ENCODE data around the gene LPP. TPM values are rescaled to one million over a fixed set of nuclear protein-coding genes. Genes with fewer than 3 reads are reported as not detected.
A peak's percentile ranks its signal among the peaks of the same experiment; 100 is the strongest.
"Not testable (repeated sequence)": the region's sequence is repeated elsewhere in the genome, so short reads cannot be mapped to it uniquely, and the experiment has no call there.

LPP gene
- total RNA-seq, 1 donor from 2014 or later: 23.0 TPM

DNA sequence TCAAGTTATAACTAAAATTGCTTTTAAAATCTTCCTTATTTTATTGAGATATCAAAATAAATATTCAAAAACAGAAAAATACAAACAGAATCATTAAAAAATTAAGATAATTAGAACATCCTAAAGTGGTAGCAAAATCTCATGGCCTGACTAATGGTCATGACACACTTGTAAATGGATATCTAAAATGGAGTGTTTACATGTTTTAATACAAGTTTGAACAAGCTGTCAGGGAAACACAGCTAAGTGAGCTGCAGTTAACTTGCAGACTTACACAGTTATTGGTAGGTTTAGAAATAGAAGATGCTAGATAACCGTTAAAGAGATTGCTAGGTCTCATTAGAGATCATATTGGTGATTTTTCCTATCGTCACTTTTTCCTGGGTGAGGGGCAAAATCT, 242.3 kb downstream of the LPP start:
- DNase-seq (ENCODE audit: low read depth in 2 of 2): no peak

DNA sequence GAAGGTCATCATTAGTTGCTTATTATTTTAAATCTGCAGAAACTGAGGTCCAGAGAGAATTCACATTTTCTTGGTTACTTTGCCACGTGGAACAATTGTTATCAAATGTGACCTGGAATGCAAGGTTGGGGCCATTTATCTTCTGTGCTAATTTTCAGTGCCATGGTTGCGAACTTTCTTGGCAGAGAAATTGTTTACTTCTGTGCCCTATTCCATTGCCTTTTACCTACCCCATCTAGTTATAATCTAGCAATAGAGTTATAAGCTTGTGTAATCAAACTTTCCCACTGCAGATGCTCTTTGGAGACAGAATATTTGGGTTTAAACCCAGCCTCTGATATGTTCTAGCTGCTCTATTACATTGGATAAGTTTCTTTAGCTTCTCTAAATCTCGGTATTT, 242.9 kb downstream of the LPP start:
- no peak for DNase-seq (ENCODE audit: low read depth in 2 of 2)

DNA sequence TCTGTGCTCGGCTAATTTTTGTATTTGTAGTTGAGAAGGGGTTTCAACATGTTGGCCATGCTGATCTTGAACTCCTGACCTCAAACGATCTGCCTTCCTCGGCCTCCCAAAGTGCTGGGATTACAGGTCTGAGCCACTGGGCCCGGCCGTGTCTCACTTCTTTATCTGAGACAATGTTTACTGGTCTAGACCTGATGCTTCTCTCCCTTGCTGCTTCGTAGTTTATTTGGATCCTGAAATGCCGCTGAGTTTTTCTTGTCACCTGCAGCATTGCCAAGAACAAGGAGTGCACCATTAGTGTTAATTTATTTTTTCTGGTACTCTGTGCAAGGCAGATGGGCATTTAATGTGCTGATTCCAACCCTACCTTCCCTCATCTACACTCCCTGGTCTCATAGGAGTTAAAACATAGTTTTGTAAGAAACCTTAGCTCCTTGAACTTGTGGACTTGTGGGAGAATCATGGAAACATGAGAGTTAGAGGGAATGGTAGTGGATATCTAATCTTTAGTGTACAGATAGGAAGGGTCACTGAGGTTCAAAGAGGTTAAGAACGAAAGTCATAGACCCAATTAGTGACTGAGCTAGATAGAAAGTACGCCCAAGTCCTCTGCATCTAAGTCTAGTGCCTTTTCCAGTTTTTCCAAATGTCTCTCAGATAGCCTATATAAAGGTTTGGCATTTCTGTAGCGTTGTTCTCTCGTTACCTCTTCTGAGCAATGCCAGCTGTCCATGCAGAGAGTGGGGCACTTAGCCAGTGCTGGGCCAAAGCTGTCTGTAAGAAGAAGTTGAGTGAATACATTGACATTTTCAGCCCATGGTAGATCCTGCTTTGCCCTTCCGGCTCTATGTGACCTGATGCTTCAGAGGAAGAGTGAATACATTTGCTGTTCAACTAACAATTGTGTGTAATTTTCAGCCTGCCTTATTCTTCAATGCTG, 244.1 kb downstream of the LPP start:
- DNase-seq (ENCODE audit: low read depth in 2 of 2): no peak

DNA sequence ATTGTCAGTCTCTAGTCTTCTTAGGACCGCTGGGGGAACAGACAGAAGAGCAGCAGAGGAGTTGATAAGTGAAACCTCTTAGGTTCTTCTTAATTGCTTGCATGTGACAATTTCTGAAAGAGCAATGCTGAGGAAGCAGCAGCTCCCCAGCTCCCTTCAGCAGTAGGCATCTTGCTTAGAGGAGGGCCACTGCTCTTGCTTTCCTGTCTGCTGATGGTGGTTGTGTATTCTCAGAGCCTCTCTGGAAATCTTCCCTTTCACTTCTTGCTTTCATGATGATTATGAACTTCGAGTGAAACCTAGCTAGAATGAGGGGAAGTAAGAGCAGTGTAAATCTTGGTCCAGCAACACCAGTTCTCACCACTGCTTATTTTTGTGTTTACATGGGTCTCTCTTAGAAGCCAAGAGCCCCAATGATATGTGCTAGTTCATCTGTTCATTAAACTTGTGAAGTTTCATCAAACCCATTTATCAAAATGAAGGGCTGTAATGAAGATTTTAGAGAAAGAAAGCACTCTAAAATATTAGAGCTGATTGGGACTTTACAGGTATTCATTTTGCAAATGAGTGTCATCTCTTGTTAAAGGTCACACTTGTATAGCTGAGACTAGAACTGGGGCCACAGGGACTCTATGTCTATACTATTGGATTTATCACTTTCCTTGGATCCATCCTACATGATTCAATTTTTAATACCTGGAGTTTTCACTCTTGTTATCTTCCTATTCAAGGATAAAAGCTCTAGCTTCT, 246.7 kb downstream of the LPP start:
- no peak for DNase-seq (ENCODE audit: low read depth in 2 of 2)

DNA sequence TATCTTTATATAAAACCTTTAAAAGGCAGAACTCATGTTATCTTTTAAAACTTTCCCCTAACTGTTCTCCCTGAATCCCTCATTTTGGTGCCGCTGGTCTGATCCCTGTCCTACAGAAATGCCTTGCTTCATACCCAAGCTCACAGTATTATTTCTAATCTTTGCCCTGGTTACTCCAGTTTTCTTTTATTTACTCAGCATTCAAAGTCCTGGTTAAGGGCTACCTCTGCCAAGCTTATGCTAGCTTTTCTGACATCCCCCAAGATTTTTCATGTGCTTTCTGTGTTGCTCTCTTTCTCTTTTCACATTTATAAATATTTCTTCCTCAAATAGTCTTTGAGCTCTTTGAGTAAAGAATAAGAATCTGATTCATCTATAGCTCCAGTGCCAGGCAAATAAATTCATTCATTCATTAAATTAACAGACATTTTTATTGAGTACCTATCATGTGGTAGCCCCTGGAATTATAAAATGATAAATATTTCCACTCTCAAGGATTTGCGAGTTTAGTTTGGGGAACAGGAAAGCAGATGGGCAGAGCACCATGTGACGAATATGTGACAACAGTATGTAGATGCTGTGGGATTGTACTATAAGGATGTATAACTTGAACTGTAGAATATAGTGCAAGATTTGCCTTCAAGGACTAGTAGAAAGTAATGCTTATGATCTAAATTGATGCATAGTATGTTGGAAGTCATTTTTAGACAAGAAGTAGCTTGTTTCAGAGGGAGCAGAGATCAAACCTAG, 247.5 kb downstream of the LPP start:
- DNase-seq (ENCODE audit: low read depth in 2 of 2): no peak

DNA sequence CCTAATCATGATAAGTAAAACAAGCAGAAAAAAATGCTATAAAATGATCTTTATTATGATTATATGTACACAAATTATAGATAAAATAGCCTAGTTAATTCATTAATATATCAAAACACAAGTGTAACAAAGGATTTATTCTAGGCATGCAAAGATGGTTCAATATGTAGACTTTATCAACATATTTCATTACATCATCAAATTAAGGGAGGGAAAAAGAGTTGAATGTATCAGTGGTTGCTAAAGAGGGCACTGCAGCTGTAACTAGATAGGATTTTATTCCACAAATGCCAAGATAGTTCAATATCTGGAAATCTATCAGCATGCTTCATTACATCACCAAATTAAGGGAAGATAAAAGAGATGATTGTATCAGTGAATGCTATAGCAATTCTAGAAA, 248.3 kb downstream of the LPP start:
- DNase-seq (ENCODE audit: low read depth in 2 of 2): no peak

DNA sequence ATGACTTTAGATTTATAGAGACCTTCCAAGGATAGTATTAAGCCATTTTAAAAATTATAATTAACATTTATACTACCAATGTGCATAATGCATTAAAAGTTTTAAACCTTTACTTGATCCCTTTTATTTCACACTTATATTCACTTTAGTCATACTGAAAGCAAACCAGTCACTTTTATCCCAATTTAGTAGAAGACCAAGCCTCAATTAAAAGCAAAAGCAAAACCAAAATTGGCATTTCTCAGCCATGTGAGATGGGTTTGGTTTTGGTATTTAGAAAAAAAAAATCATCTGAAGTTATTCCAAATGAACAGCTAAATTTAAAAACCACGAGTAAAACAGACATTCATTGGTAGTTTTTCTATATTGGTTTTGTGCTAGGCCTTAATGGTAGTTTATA, 249.4 kb downstream of the LPP start:
- no peak for DNase-seq (ENCODE audit: low read depth in 2 of 2)

DNA sequence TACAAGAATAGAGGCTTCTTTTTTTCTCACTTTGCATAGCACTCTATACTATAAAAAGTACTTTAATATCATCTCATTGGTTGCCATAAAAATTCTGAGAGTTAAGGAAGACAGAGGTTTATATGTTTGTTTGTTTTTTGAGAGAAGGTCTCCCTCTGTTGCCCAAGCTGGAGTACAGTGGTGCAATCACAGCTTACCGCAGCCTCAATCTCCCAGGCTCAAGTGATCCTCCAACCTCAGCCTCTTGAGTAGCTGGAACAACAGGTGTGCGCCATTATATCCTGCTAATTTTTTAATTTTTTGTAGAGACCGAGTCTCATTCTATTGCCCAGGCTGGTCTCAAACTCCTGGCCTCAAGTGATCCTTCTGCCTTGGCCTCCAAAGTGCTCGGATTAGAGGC, 250.2 kb downstream of the LPP start:
- no peak for DNase-seq (ENCODE audit: low read depth in 2 of 2)

DNA sequence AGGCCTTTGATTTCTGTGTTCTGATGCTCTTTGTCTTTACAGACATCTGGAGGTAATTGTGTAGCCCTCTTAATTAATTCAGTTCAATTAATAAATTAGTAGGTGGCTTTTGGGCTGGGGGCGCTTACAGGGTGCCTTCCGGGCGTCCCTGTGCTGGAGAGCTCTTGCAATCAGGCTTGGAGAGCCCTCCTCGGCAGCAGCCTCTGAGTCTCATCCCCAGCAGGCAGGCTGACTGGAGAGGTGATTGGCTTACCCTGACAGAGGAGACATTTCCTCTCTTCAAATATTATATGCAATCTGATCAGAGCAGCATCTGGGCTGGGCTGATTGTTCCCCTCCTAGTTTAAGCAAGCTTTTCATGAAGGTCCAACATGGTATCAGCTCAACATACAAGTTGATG, 250.7 kb downstream of the LPP start:
- DNase-seq (ENCODE audit: low read depth in 2 of 2): no peak

DNA sequence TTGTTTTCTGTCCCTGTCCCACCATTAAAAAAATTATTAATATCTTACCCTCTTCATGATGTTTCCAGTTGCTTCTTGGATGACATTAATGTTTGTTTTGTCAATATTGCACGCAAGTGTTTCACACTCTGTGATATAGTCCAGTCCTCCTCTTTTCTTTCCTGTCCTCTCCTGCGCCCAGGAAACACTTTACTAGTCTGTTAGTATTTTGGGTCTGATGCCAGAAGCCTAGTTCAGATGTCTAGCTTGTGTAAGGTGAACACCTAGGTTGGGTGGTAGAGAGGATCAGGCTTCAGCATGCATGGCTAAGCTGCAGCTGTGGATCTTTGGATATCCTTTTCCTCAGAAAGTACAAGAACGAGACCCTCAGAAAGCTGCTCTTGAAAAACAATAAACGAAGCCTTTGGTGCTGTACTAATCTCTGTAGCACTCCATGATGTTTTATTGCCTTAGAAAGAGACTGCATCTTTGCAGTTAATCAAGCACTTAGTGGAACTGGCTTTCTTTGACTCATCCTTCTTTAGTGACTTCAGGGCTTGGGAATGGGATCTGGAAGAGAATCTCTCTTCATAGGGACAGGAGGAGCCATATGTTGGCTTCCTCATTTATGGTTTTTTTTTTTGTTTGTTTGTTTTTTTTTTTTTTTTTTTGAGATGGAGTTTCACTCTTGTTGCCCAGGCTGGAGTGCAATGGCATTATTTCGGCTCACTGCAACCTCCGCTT, 253.4 kb downstream of the LPP start:
- no peak for DNase-seq (ENCODE audit: low read depth in 2 of 2)

DNA sequence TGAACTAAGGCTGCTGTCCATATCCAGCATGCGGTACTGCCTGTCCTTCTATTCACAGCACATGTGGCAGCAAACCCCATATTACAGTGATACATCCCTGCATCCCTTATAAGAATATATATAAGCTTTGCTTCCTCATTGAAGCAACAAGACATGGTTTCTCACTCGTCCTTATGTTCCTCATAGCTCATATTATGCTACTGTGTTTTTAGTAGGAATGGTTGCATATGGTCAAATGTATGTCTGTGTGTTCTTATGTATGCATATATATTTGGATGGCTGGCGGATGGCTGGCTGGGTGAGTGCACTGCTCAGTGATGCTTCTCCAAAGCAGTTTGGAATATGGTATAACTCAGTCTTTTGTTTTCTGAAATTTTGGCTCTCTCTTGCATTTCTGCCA, 254.9 kb downstream of the LPP start:
- no peak for DNase-seq (ENCODE audit: low read depth in 2 of 2)

DNA sequence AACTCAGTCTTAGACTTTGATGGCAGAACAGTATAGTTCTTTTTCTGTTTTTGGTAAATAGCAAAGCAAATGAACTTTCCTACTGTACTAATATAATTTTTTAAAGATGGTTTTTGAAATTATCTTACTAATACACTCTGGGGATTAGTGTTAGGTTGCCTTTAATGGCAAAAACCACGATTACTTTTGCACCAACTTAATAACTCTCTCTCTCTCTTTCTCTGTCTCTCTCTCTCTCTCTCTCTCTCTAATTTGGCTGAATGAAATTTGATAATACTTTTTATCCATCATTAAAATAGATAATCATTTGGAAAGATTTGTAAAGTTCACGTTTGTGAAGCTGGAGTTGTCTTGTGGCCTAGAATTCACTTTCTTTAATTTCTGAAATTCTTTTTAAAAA, 257.8 kb downstream of the LPP start:
- no peak for DNase-seq (ENCODE audit: low read depth in 2 of 2)

DNA sequence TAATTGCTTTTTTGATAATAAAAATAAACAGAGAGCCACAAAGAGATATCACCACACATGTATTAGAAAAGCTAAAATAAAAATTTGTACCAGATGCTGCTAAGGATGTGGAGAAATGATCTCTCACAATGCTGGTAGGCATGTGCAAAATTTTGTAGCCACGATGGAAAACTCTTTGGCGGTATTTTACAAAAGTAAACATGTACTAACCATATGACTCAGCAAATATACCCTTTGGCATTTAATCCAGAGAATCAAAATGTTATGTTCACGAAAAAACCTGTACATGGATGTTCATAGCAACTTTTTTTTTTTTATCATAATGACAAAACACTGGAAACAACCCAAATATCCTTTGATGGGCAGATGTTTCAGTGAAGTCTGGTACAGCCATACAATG, 261.2 kb downstream of the LPP start:
- DNase-seq (ENCODE audit: low read depth in 2 of 2): peak in 1 of 2 donors; percentile 42

DNA sequence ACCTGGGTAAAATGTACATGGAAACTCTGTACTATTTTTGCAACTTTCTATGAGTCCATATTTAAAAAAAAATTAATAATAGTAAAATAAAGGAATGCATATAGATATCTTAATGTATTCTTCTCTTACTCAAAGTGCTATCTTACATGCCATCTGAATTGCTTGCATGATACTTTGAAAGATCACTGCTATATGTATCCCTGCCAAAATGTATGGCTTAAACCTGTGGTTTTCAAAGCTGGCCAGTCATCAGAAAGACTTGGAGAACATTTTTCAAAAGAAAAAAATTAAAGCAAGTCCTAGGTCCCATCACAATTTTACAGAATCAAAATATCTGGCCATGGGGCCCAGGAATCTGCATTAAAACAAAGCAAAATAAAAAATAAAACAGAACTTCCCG, 262.1 kb downstream of the LPP start:
- no peak for DNase-seq (ENCODE audit: low read depth in 2 of 2)

DNA sequence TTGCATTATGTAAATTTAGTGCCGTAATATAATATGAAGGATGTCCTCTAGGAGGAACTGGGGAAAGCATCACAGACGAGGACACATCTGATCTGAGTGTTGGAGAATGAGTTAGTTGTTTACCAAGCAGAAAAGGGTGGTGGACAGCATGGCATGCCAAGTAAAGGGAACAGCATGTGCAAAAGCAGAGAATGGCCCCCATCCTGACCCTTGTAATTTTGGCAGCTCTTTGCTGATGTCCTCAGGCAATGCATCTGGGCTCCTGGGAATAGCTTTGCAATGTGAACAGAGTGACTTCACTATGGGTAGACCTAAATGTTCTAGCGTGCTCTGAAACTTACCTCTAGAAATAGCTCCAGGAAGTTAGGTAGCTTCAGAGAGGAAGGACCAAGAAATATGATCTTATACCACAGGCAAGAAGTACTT, 263.3 kb downstream of the LPP start:
- no peak for DNase-seq (ENCODE audit: low read depth in 2 of 2)

DNA sequence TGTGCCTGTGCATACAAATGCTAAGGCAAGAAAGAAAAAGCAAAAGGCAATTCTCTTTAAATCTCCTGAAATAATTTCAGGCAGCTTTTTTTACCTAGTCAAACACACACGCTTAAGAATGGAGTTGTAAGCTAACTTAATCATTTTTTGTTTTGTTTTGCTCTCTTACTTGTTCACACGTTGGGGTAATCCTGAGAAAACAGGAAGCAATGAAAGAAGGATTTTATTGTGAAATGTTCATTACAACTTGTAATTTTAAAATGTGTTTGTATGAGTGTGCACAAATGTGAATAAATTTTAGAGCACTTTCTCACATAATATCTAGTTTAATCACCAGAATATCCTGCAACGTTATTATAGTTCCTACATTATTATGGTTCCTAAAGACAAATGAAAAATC, 263.8 kb downstream of the LPP start:
- DNase-seq (ENCODE audit: low read depth in 2 of 2): no peak

DNA sequence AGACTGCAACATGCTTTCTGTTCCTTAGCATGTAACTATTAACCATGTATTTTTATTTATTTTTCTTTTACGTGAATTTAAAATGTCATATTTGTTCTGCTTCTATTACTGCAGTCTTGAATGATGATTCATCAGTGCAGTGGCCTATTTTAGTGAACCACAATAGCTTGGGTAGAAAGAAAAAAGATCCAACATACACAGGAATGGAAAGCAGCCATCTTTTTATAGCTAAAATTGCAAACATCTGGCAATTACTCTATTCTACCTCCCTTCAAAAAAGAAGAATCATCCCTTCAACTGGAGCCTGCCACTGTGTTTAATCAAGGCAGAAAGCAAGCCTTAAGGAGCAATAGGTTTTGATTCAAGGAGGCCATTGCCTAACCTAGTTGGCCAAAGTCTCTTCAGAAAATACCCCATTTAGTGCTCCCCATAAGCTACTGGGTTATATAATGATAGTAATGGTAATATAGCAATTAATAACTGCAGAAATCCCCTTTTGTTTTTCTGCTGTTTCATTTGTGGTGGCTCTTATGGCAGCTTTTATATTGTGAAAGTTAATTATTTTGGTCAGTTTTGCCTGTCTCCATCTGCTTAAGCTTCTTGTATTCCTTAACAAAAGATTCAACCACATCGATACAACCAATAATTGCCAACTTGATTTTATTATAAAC, 267.3 kb downstream of the LPP start:
- peak; percentile 46 to 60 for DNase-seq (ENCODE audit: low read depth in 2 of 2)

DNA sequence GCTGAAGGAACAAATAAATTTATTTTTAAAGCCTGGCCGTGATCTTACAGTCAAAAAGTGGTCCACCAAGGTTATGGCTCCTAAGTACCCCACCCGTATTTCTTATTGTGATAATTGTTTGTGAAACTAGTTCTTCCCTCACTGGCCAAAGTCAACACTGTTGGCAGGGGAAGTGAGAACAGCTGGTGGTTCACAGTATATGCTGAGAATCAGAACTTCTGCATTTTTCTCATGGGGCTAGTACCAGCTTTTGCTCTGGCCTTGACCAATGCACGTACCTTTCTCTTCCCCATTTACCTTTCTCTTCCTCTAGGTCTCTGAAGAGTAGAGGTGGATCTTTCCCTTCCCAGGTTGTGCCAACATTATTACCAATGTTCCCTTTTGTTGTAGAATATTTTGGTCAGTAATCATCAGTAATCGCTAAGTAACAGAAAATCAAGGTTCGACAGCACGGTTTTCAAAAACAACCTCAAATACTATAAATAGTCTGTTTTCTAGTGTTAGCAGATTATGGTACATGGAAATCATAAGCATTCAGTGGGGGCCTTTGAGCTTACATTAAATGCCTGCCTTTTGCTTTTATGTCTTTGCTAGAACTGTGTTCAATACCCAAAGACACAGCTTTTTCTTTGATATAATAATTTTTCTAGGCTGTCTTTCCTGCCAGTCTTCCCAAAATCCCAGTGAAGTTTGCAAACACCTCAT, 268.0 kb downstream of the LPP start:
- no peak for DNase-seq (ENCODE audit: low read depth in 2 of 2)

DNA sequence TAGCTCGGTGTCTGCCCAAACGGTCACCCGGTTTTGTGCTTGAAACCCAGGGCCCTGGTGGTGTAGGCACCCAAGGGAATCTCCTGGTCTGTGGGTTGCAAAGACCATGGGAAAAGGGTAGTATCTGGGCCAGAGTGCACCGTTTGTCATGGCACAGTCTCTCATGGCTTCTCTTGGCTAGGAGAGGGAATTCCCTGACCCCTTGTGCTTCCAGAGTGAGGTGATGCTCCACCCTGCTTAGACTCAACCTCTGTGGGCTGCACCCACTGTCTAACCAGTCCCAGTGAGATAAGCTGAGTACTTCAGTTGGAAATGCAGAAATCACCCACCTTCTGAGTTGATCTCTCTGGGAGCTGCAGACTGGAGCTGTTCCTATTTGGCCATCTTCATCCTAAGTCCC, 274.0 kb downstream of the LPP start:
- DNase-seq (ENCODE audit: low read depth in 2 of 2): not testable (repeated sequence)

DNA sequence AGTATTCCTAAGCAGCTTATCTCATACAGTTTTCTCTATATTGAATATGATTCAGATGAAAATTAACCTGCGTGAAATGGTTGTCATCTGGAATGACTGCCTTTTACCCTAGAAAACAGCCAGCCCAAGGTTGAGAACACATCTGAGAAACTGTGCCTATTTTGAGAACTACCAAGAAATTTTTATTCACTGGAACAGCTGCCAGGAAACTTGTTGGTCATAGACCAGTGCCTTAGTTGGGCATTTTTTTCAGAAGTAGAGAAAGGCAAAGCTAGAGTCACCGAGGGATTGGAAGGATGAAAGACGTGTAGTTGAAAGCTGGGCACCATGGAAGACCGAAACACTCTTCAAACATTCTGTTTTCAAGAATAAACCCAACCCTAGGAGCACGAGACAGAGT, 277.1 kb downstream of the LPP start:
- DNase-seq (ENCODE audit: low read depth in 2 of 2): no peak

Measured in lung microvascular endothelial cell (primary cell).